NCI-H2196 treated with DMSO at 0.1 percent for 48 hours (cell line): ENCODE data around the gene MZT2A.
"Not testable (repeated sequence)": the region's sequence is repeated elsewhere in the genome, so short reads cannot be mapped to it uniquely, and the experiment has no call there.

ENCODE experiments used
- DNase-seq: peaks from one replicate; lab custom pipeline; 2025; ENCODE audit not compliant: unreplicated experiment; lab: John Stamatoyannopoulos, UW

Gene MZT2A

DNA sequence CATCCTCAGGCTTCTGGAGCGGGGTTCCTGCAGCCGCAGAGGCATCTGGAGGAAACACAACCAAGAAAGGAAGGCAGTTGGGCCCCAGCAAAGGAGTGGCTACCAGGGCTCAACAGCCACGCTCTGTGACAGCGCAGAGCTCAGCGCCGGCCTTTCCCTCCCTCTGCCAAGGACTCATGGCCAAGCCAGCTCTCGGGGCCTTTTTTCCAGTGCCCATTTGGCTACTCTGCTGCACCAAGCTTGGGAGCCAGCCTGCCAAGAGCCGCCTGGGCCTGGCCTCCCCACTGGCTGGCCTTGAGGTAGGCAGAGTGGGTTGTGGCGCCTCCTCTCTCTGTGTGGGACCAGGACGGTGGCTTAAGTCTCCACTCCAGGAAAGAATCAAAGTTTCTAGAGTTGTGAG lies 28.3 kb upstream of the MZT2A start:
- no peak for DNase-seq

DNA sequence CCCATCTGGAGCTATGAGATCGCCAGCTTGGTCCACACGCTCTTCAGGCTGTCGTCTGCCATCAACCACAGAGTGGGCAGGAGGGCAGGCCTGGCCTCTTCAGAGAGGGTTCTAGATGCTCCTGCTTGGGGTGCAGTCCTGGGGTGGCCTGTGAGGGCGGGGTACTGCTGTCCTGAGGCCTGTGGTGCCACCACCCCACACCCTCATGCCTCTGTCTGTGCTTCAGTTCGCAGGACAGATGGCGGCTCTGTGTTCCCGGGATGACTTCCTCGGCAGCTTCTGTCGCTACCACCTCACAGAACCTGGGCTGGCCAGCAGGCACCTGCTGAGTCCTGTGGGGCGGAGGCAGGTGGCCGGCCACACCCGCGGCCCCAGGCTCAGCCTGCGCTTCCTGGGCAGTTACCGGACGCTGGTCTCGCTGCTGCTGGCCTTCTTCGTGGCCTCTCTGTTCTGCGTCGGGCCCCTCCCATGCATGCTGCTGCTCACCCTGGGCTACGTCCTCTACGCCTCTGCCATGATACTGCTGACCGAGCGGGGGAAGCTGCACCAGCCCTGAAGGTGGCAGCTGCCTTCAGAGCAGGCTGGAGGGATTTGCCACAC lies 27.8 kb upstream of the MZT2A start:
- DNase-seq, result not testable (repeated sequence)

DNA sequence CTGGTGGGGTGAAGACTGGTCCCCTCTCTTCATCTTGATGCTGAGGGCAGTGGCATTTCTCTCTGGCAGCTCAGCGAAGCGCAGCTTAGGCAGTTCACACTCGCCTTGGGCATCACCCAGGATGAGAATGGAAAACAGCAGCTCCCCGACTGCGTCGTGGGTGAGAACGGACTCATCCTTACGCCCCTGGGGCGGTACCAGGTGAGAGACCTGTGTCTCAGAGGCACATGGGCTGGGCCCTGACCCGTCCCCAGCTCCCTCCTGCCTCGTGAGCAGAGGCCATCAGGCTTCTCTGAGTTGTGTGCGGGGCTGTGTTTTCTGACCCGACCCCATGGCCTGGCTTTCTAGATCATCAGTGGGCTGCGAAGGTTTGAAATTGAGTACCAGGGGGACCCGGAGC lies 27.3 kb upstream of the MZT2A start:
- DNase-seq, result no peak

GRCh38 chr2:131518531-131518930 lies 26.3 kb upstream of the MZT2A start:
- DNase-seq, result not testable (repeated sequence)

- DNase-seq, result not testable (repeated sequence)
Observed at GRCh38 chr2:131517856-131518255, 25.7 kb upstream of the MZT2A start.

- DNase-seq, result no peak
Observed at GRCh38 chr2:131517106-131517831, 25.1 kb upstream of the MZT2A start.

DNA sequence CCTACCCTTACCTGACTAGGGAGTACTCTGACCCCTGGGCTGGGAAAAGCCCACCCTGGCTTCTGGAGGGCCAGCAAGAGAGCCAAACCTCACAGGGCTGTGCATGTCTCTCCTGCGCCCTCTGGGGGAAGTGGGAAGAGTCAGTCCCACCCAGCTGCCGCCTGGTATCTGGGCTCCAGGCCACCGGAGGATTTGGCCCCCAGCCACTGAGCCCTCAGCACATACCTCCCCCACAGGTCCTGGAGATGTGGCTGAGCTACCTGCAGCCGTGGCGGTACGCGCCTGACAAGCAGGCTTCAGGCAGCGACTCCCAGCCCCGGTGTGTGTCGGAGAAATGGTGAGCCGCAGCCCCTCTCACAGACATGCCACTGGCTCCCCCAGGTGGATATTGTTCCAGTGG lies 24.4 kb upstream of the MZT2A start:
- peak; percentile 50 for DNase-seq

GRCh38 chr2:131516011-131516410 lies 23.8 kb upstream of the MZT2A start:
- DNase-seq, result no peak

- DNase-seq, result peak; percentile 15
Observed at GRCh38 chr2:131515235-131515634, 23.0 kb upstream of the MZT2A start.

DNA sequence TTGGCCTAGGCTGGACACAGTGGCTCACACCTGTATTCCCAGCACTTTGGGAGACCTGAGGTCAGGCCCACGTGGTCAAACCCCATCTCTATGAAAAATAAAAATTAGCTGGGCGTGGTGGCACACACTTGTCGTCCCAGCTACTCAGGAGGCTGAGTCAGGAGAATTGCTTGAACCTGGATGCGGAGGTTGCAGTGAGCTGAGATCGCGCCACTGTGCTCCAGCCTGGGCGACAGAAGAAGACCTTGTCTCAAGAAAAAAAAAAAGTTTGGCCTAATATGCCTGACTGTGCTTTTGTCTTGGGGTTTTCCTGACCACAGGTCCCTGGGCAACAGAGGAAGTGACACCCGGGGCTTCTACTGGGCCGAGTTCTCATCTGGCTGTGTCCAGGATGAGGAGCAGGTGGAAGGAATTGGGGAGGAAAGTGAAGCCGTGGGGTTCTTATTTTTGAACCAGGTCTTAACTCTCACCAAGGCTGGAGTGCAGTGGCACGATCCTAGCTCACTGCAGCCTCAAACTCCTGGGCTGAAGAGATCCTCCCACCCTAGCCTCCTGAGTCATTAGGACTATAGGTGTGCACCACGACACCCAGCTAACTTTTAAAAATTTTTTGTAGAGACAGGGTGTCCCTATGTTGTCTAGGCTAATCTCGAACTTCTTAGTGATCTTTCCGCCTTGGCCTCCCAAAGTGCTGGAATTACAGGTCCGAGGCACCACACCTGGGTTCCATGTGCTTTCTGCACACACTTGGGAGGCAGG lies 22.4 kb upstream of the MZT2A start:
- not testable (repeated sequence) for DNase-seq

- not testable (repeated sequence) for DNase-seq
Observed at GRCh38 chr2:131511969-131512870, 20.0 kb upstream of the MZT2A start.

DNA sequence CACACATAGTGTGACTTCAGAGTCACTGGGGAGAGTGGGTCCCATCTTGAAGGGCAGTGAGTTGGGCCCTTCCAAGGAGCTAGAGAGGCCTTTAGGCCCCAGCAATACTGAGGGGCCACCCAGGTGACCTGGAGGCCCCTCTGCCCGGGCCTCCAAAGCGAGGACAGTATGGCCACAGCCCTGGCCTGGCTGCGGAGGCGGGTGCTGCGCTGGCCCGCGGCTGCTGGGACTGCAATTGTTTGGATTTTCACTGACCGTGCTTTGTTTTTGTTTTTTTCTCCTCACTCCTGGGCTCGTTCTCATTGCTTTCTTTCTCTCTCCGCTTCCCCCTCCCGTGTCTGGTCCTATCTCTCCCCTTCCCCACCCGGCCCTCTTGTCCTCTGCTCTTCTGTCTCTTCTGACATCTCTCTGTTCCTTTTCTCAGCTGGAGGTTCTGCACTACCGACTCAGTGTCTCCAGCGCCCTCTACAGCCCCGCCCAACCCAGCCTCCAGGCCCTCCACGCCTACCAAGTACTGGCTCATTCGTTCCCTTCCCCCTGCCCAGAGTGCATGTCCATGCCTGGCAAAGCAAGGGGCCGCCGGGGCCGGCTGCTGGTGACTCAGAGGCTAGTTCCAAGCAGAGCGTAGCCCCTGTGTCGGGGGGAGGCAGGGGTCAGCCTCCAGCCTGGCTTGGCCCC lies 19.2 kb upstream of the MZT2A start:
- not testable (repeated sequence) for DNase-seq

- DNase-seq, result no peak
Observed at GRCh38 chr2:131509615-131510014, 17.4 kb upstream of the MZT2A start.

DNA sequence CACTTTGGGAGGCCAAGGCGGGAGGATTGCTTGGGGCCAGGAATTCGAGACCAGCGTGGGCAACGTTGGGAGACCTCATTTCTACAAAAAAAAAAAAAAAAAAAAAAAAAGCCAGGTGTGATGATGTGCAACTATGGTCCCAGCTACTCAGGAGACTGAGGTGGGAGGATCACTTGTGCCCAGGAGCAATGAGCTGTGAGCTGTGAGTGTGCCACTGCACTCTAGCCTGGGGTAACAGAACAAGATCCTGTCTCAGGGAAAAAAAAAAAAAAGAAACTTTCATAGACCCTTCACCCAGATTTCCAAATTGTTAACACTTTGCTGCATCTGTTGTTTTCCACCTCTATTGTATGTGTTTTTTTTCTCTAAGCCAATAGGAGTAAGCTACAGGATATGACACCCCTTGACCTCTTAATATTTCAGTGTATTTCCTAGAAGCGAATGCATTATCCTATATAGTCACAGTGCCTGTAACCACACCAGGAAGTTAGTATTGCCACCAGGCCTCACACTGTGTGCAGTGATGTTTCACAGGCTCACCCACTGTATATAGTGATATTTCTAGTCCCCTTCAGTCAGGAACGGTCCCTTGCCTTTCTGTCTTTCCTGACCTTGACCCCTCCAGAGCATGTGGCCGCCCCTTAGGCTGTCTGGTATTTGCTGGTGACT lies 12.0 kb upstream of the MZT2A start:
- DNase-seq, result not testable (repeated sequence)

DNA sequence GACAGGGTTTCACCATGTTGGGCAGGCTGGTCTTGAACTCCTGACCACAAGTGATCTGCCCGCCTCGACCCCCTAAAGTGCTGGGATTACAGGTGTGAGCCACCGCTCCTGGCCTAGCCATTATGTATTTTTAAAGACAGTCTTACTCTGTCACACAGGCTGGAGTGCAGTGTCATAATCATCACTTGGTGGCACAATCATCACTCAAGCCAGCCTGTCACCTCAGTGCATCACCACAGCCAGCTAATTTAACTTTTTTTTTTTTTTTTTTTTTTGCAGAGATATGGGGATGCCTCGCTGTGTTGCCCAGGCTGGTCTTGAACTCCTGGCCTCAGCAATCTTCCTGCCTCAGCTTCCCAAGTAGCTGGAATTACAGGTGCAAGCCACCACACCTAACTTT lies 11.4 kb upstream of the MZT2A start:
- not testable (repeated sequence) for DNase-seq

- DNase-seq, result not testable (repeated sequence)
Observed at GRCh38 chr2:131498321-131498973, 6.2 kb upstream of the MZT2A start.

- not testable (repeated sequence) for DNase-seq
Observed at GRCh38 chr2:131495506-131495905, 3.3 kb upstream of the MZT2A start.

GRCh38 chr2:131493199-131493968 lies 1.2 kb upstream of the MZT2A start:
- no peak for DNase-seq
